Endothelial cell of umbilical vein (primary cell): ENCODE measurements around the gene BST2.

ENCODE experiments used
- MYC ChIP-seq: IDR thresholded peaks from one replicate; pipeline ENCODE4 v1.6.1; 2011; ENCODE audit warnings: mild to moderate bottlenecking, low read depth, low read length
- POLR2A ChIP-seq: IDR thresholded peaks from 2 replicates; pipeline ENCODE4 v1.6.1; 2012; ENCODE audit warnings: low read depth, mild to moderate bottlenecking, control low read depth, low read length
- TF ChIP-seq, protein P1 (sequence below), 2 donors: IDR thresholded peaks; 1 replicate in 1 of 2; 2 replicates in 1 of 2; pipeline ENCODE4 v1.5.1; 2011; ENCODE audit warnings: low read length in 2 of 2, mild to moderate bottlenecking in 2 of 2, moderate library complexity in 2 of 2, control low read depth in 1 of 2, inconsistent platforms in 1 of 2, low read depth in 1 of 2; ENCODE audit not compliant: insufficient read depth in 1 of 2; ENCODE audit errors: extremely low read depth in 1 of 2
- TF ChIP-seq, protein P2 (sequence below): IDR thresholded peaks from 2 replicates; pipeline ENCODE4 v1.6.1; 2011; ENCODE audit not compliant: insufficient read depth, insufficient read length

DNA sequence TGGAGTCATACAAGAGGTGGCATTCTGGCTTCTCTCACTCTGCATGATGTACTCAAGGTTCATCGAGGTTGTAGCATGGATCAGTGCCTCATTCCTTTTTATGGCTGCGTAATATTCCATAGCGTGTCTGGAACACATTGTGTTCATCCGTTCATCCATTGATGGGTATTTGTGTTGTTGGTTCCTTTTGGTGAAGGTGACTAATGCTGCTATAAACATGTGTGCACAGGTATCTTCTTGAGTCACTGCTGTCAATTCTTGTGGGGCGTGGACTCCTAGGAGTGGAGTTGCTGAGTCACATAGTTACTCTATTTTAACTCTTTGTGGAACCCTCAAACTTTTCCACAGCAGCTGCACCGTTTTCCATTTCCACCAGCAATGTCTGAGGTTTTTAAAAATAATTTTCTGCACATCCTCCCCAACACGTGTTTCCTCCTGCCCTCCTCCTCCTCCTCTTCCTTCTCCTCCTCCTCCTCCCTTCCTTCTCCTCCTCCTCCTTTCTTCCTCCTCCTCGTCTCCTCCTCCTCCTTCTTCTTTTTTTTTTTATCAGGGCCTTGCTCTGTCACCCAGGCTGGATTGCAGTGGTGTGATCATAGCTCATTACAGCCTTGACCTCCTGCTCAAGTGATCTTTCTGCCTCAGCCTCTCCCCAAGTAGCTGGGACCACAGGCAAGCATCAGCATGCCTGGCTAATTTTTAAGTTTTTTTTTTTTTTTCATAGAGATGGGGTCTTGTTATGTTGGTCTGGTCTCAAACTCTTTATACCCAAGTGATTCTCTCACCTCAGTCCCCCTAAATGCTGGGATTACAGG lies 45.0 kb upstream of the BST2 start:
- TF ChIP-seq POLR2A (no peak), MYC (no peak)
- TF ChIP-seq, protein P1, sequence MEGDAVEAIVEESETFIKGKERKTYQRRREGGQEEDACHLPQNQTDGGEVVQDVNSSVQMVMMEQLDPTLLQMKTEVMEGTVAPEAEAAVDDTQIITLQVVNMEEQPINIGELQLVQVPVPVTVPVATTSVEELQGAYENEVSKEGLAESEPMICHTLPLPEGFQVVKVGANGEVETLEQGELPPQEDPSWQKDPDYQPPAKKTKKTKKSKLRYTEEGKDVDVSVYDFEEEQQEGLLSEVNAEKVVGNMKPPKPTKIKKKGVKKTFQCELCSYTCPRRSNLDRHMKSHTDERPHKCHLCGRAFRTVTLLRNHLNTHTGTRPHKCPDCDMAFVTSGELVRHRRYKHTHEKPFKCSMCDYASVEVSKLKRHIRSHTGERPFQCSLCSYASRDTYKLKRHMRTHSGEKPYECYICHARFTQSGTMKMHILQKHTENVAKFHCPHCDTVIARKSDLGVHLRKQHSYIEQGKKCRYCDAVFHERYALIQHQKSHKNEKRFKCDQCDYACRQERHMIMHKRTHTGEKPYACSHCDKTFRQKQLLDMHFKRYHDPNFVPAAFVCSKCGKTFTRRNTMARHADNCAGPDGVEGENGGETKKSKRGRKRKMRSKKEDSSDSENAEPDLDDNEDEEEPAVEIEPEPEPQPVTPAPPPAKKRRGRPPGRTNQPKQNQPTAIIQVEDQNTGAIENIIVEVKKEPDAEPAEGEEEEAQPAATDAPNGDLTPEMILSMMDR (IDR thresholded peaks at IDR 0.05; ENCODE audit: extremely low read depth in 1 of 2, insufficient read depth in 1 of 2, low read depth in 1 of 2, low read length in 2 of 2), result no peak
- TF ChIP-seq, protein P2, sequence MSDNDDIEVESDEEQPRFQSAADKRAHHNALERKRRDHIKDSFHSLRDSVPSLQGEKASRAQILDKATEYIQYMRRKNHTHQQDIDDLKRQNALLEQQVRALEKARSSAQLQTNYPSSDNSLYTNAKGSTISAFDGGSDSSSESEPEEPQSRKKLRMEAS, result no peak
